ENCODE measurements around the gene OR2F1. TPM values are rescaled to one million over a fixed set of nuclear protein-coding genes. Genes with fewer than 3 reads are reported as not detected.

Gene OR2F1, protein sequence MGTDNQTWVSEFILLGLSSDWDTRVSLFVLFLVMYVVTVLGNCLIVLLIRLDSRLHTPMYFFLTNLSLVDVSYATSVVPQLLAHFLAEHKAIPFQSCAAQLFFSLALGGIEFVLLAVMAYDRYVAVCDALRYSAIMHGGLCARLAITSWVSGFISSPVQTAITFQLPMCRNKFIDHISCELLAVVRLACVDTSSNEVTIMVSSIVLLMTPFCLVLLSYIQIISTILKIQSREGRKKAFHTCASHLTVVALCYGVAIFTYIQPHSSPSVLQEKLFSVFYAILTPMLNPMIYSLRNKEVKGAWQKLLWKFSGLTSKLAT
- total RNA-seq (not detected), polyA plus RNA-seq (not detected), total RNA-seq (0 to 0.09 (median 0) reads per million in 6 experiments)

- Mint-ChIP-seq H3K36me3 (no peaks in the 10 kb centered on the region), H3K27ac (no peak within 1 kb of the TSS), H3K4me3 (no peak within 1 kb of the TSS), H3K27me3 (peaks cover 14 to 66% (median 19%) of the 10 kb centered on the region in 5 donors), H3K9me3 (no peaks in the 10 kb centered on the region), H3K4me1 (no peaks in the 10 kb centered on the region)
- POLR2A ChIA-PET: no interaction called here
- DNase-seq (no peak), ATAC-seq (no peak)
Measured at GRCh38 chr7:143954544-143954943, at the start of gene OR2F1. Gene OR2F1, plus strand, starts transcription at chr7:143954844. Its CDS starts 5,127 bp downstream, at chr7:143959971.

DNA sequence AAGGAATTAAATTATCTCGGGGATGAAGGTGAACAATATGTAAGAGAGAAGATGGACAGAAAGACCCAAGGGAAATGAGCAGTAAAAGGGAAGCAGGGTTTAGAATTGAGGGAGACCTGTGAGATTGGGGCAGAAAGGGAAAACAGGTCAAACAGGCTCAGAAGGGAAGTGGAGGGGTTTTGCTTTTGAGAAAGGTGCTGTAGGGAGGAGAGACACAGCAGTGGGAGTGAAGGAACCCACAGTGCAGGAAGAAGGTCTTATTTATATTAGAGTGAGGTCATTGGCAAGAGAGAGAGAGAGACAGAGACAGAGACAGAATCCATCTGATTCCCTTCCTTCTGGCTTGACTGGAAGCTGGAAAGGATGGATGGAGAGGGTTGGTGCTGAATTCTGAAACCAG lies 49.1 kb upstream of the OR2F1 start:
- POLR2A ChIA-PET: no interaction called here
- peak overlapping the region in 1 of 10 donors; percentile 43 for H3K27ac Mint-ChIP-seq

GRCh38 chr7:143906151-143906550 lies 48.5 kb upstream of the OR2F1 start:
- peaks cover 2 to 9% (median 6%) of the 10 kb centered on the region in 5 donors for H3K27me3 Mint-ChIP-seq
- H3K4me1 Mint-ChIP-seq: peaks cover 4 to 20% (median 10%) of the 10 kb centered on the region in 4 donors
- H3K27ac Mint-ChIP-seq: no peak overlapping the region
- no peak overlapping the region for H3K4me3 Mint-ChIP-seq
- H3K9me3 Mint-ChIP-seq: no peaks in the 10 kb centered on the region
- no peak for ATAC-seq
- POLR2A ChIA-PET: no interaction called here
- no peak for DNase-seq
- H3K36me3 Mint-ChIP-seq: no peaks in the 10 kb centered on the region

More for the DNA sequence above, 49.1 kb upstream of the OR2F1 start:
- Mint-ChIP-seq H3K4me1 (peaks cover 7 to 26% (median 17%) of the 10 kb centered on the region in 4 donors), H3K4me3 (no peak overlapping the region), H3K9me3 (no peaks in the 10 kb centered on the region), H3K36me3 (no peaks in the 10 kb centered on the region), H3K27me3 (peaks cover 2 to 9% (median 6%) of the 10 kb centered on the region in 5 donors)
- ATAC-seq (no peak), DNase-seq (no peak)

DNA sequence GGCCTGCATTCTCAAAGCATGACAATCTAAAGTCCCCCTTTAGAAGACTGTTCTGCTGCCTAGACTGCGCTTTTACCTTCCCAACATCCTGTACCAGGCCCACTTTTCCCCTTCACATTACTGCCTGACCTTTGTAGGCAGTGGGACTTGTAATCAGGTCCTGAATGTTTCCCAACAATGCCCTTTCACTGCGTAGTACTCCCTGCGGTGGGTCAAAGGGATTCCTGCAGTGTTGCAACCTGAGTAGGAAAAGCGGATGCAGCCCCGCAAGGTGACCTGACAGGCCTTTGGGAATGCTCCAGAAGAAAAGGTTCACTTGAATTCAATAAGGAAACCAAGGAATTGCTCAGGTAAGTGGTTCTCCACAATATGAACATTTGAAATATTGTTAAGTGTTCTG lies 47.7 kb upstream of the OR2F1 start:
- no peaks in the 10 kb centered on the region for H3K36me3 Mint-ChIP-seq
- no peaks in the 10 kb centered on the region for H3K9me3 Mint-ChIP-seq
- H3K4me1 Mint-ChIP-seq: peaks cover 3 to 15% (median 5%) of the 10 kb centered on the region in 4 donors
- no peak overlapping the region for H3K4me3 Mint-ChIP-seq
- ATAC-seq (no peak), DNase-seq (no peak)
- H3K27ac Mint-ChIP-seq: no peak overlapping the region
- POLR2A ChIA-PET: no interaction called here
- peaks cover 2 to 9% (median 6%) of the 10 kb centered on the region in 5 donors for H3K27me3 Mint-ChIP-seq

DNA sequence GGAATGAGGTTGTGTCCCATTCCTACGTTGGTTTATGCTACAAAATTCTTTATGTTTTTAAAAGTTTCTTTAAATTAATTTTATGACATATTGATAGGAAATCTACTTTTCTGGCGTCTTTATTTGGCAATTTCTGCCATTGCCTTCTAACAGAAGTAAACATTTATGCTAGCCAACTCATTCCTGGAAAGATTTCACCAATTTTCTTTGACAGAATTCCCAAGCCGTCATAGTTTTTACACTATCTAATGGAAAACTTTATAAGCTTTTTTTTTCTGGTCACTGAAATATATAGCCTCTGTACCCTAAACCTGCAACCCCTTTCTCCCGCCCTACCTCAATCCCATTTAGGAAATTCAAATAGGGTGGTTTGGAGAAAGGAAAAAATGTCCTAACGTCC lies 46.5 kb upstream of the OR2F1 start:
- ATAC-seq (no peak), DNase-seq (no peak)
- Mint-ChIP-seq H3K4me3 (no peak overlapping the region), H3K4me1 (peaks cover 0 to 6% (median 1%) of the 10 kb centered on the region in 4 donors), H3K27me3 (peaks cover 2 to 9% (median 6%) of the 10 kb centered on the region in 5 donors), H3K36me3 (no peaks in the 10 kb centered on the region), H3K27ac (no peak overlapping the region), H3K9me3 (no peaks in the 10 kb centered on the region)
- POLR2A ChIA-PET: no interaction called here

GRCh38 chr7:143909863-143910262 lies 44.8 kb upstream of the OR2F1 start:
- peaks cover 2 to 9% (median 6%) of the 10 kb centered on the region in 5 donors for H3K27me3 Mint-ChIP-seq
- H3K9me3 Mint-ChIP-seq: no peaks in the 10 kb centered on the region
- no peak overlapping the region for H3K4me3 Mint-ChIP-seq
- no peaks in the 10 kb centered on the region for H3K36me3 Mint-ChIP-seq
- DNase-seq (no peak), ATAC-seq (no peak)
- no peak overlapping the region for H3K27ac Mint-ChIP-seq
- peaks cover 0 to 1% (median 0%) of the 10 kb centered on the region in 4 donors for H3K4me1 Mint-ChIP-seq
- POLR2A ChIA-PET: no interaction called here

DNA sequence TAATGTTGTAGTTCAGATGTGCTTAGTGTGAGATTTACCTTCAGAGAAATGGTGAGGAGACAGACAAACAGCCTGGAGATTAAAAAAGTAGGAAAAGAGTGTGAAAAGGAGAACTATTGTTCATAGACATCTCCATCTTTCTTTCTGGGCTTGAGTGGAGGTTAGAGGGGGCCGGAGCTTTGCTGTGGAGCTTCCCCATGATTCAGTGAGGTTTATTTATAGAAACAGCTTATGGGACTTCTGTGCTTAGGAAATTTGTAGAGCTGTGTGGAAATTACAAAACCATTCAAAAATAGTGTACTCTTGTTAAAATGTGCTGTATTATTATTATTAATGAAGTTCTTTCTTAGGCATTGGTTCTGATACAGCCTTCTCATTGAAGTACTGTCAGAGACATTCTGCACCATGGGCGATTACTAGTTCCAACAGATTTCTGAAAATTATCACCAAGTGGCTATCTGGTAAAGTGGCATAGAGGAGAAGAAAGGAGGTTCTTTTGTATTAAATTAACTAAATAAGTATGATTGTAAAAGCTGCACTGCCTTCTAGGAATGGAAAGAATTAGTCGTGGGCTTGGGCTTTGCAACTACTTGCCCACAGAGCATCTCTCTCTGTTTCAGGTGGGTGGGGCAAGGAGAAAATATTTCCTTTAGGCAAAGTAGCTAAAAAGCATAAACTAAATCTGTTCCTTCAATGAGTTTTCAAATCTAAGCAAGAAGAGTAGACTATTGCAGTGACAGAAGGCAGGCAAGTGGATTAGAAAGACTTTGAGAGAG lies 44.0 kb upstream of the OR2F1 start:
- no peak for ATAC-seq
- Mint-ChIP-seq H3K36me3 (no peaks in the 10 kb centered on the region), H3K27ac (no peak overlapping the region), H3K27me3 (peaks cover 2 to 9% (median 7%) of the 10 kb centered on the region in 5 donors), H3K4me1 (no peaks in the 10 kb centered on the region), H3K4me3 (no peak overlapping the region), H3K9me3 (no peaks in the 10 kb centered on the region)
- POLR2A ChIA-PET: interaction anchor here (1.5 kb wide), 1 partner anchor 9 kb away, joined by 4 read pairs; the partner anchor contains the start of gene TCAF1
- no peak for DNase-seq

DNA sequence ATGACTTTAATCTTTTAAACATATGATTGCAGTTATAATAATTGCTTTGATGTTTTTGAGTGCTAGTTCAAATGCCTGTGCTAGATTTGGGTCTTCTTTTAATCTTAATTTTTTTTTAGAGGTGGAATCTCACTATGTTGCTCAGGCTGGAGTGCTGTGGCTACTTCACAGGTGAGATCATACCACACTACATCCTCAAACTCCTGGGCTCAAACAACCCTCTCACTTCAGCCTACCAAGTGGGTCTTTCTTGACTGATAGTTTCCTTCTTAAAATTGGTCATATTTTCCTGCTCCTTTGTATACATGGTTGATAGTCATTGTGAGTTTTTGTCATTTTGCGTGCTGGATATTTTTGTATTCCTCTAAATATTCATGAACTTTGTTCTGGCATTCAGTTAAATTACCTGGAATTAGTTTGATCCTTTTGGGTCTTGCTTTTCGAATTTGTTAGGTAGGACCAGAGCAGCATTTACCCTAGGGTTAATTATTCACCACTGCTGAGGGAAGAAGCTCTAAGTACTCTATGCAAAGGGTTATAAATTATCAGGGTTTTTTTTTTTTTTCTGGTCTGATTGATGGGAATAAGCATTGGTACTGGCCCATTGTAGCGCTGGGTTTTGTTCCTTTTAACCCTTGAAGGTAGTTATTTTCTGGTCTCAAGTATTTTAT lies 40.6 kb upstream of the OR2F1 start:
- ATAC-seq: no peak
- no peaks in the 10 kb centered on the region for H3K4me1 Mint-ChIP-seq
- POLR2A ChIA-PET: no interaction called here
- H3K9me3 Mint-ChIP-seq: no peaks in the 10 kb centered on the region
- H3K27me3 Mint-ChIP-seq: peaks cover 3 to 25% (median 14%) of the 10 kb centered on the region in 5 donors
- no peaks in the 10 kb centered on the region for H3K36me3 Mint-ChIP-seq
- no peak overlapping the region for H3K27ac Mint-ChIP-seq
- H3K4me3 Mint-ChIP-seq: no peak overlapping the region
- DNase-seq: no peak

GRCh38 chr7:143914938-143915652 lies 39.5 kb upstream of the OR2F1 start:
- H3K4me3 Mint-ChIP-seq: no peak overlapping the region
- no peaks in the 10 kb centered on the region for H3K36me3 Mint-ChIP-seq
- POLR2A ChIA-PET: no interaction called here
- no peak overlapping the region for H3K27ac Mint-ChIP-seq
- ATAC-seq (no peak), DNase-seq (no peak)
- H3K9me3 Mint-ChIP-seq: no peaks in the 10 kb centered on the region
- H3K4me1 Mint-ChIP-seq: no peaks in the 10 kb centered on the region
- H3K27me3 Mint-ChIP-seq: peaks cover 2 to 26% (median 20%) of the 10 kb centered on the region in 5 donors

GRCh38 chr7:143924851-143925250 lies 29.8 kb upstream of the OR2F1 start:
- no peaks in the 10 kb centered on the region for H3K36me3 Mint-ChIP-seq
- H3K27me3 Mint-ChIP-seq: peaks cover 8 to 22% (median 17%) of the 10 kb centered on the region in 5 donors
- no peak overlapping the region for H3K4me3 Mint-ChIP-seq
- H3K27ac Mint-ChIP-seq: no peak overlapping the region
- POLR2A ChIA-PET: no interaction called here
- H3K4me1 Mint-ChIP-seq: no peaks in the 10 kb centered on the region
- no peak for DNase-seq
- ATAC-seq: no peak
- no peaks in the 10 kb centered on the region for H3K9me3 Mint-ChIP-seq

- DNase-seq: no peak
- Mint-ChIP-seq H3K36me3 (peaks cover 2 to 11% (median 4%) of the 10 kb centered on the region in 3 donors), H3K9me3 (peaks cover 4 to 23% (median 10%) of the 10 kb centered on the region in 9 donors), H3K27ac (no peak overlapping the region), H3K27me3 (peaks cover 2 to 8% (median 3%) of the 10 kb centered on the region in 5 donors), H3K4me1 (no peaks in the 10 kb centered on the region), H3K4me3 (no peak overlapping the region)
- no peak for ATAC-seq
- POLR2A ChIA-PET: no interaction called here
Measured at GRCh38 chr7:143929224-143929920, 25.3 kb upstream of the OR2F1 start.

GRCh38 chr7:143931739-143932138 lies 22.9 kb upstream of the OR2F1 start:
- Mint-ChIP-seq H3K9me3 (peaks cover 4 to 29% (median 11%) of the 10 kb centered on the region in 9 donors), H3K4me1 (no peaks in the 10 kb centered on the region), H3K27me3 (peaks cover 3 to 21% (median 13%) of the 10 kb centered on the region in 5 donors), H3K4me3 (no peak overlapping the region), H3K36me3 (peaks cover 2 to 11% (median 6%) of the 10 kb centered on the region in 3 donors), H3K27ac (no peak overlapping the region)
- no peak for ATAC-seq
- POLR2A ChIA-PET: no interaction called here
- DNase-seq: no peak
